GM23338 (cell line): ENCODE measurements around the gene ZCCHC4. TPM values are rescaled to one million over a fixed set of nuclear protein-coding genes. Genes with fewer than 3 reads are reported as not detected.

Experiments used
- ATAC-seq: fragments of 200-7000 bp; cut with Tn5 transposase; 3 replicates; pipeline ENCODE4 v1.9.1; 2020
- DNase-seq: peaks from one replicate; pipeline ENCODE4 v3.0.0-alpha.2; 2015; ENCODE audit warnings: low spot score
- H2AFZ ChIP-seq: fragments of 200-600 bp; sonication (generic); 2 replicates; pipeline ENCODE4 v1.8.0; 2016; ENCODE audit warnings: antibody characterized with exemption, mild to moderate bottlenecking, moderate library complexity
- H3F3A ChIP-seq: fragments of 200-600 bp; sonication (generic); replicated peaks from 2 replicates; pipeline ENCODE4 v1.8.0; 2017; ENCODE audit warnings: antibody characterized with exemption, mixed run types, low read depth
- H3K27ac ChIP-seq: fragments of 200-600 bp; sonication (generic); 2 replicates; pipeline ENCODE4 v1.6.1; 2016; ENCODE audit warnings: low read depth
- H3K27me3 ChIP-seq: fragments of 200-600 bp; sonication (generic); 2 replicates; pipeline ENCODE4 v1.8.0; 2016; ENCODE audit warnings: mild to moderate bottlenecking, mixed run types, moderate library complexity; ENCODE audit not compliant: insufficient read depth
- H3K36me3 ChIP-seq: fragments of 200-600 bp; sonication (generic); 2 replicates; pipeline ENCODE4 v1.8.0; 2016; ENCODE audit warnings: mild to moderate bottlenecking; ENCODE audit not compliant: insufficient read depth
- H3K4me1 ChIP-seq: fragments of 200-600 bp; sonication (generic); 2 replicates; pipeline ENCODE4 v1.8.0; 2016; ENCODE audit warnings: mild to moderate bottlenecking, moderate library complexity; ENCODE audit not compliant: insufficient read depth
- H3K4me2 ChIP-seq: fragments of 200-600 bp; sonication (generic); 2 replicates; pipeline ENCODE4 v1.7.1; 2017; ENCODE audit warnings: mixed run types
- H3K4me3 ChIP-seq: fragments of 200-600 bp; sonication (generic); 2 replicates; pipeline ENCODE4 v1.6.1; 2016; ENCODE audit warnings: mixed run types
- H3K79me2 ChIP-seq: fragments of 200-600 bp; sonication (generic); replicated peaks from 2 replicates; pipeline ENCODE4 v1.8.0; 2017; ENCODE audit warnings: mild to moderate bottlenecking; ENCODE audit not compliant: insufficient read depth
- H3K9me2 ChIP-seq: fragments of 200-600 bp; sonication (generic); 2 replicates; pipeline ENCODE4 v1.8.0; 2017; ENCODE audit not compliant: insufficient read depth
- H4K20me1 ChIP-seq: fragments of 200-600 bp; sonication (generic); replicated peaks from 2 replicates; pipeline ENCODE4 v1.8.0; 2017; ENCODE audit warnings: mild to moderate bottlenecking; ENCODE audit not compliant: insufficient read depth
- H3K27ac Mint-ChIP-seq: 2 replicates; pipeline ENCODE4 v1.8.0; 2020; ENCODE audit warnings: inconsistent platforms, mild to moderate bottlenecking, moderate library complexity, mixed read lengths
- H3K27me3 Mint-ChIP-seq: 3 replicates; pipeline ENCODE4 v1.8.0; 2022; ENCODE audit warnings: low read depth, mild to moderate bottlenecking, moderate library complexity, mixed read lengths, inconsistent platforms; ENCODE audit not compliant: insufficient read depth, poor library complexity
- H3K36me3 Mint-ChIP-seq: 3 replicates; pipeline ENCODE4 v1.8.0; 2021; ENCODE audit warnings: low read depth, mild to moderate bottlenecking, inconsistent platforms, moderate library complexity, mixed read lengths
- H3K4me1 Mint-ChIP-seq: 3 replicates; pipeline ENCODE4 v1.8.0; 2020; ENCODE audit warnings: mild to moderate bottlenecking, inconsistent platforms, mixed read lengths
- H3K4me3 Mint-ChIP-seq: 3 replicates; pipeline ENCODE4 v1.8.0; 2021; ENCODE audit warnings: moderate library complexity, mild to moderate bottlenecking, inconsistent platforms, mixed read lengths
- H3K9me3 Mint-ChIP-seq: 3 replicates; pipeline ENCODE4 v1.8.0; 2020; ENCODE audit warnings: moderate library complexity, mild to moderate bottlenecking, inconsistent platforms, mixed read lengths
- CREB1 ChIP-seq: fragments of 250-450 bp; sonication (Bioruptor Pico); IDR thresholded peaks from 2 replicates; pipeline ENCODE4 v1.5.0; 2020; ENCODE audit warnings: low read depth, mild to moderate bottlenecking, moderate library complexity
- CTCF ChIP-seq, 2 experiments: fragments of 200-600 bp in 1 of 2; sonication (generic) in 1 of 2; conservative IDR thresholded peaks; 2 replicates each; pipeline versions ENCODE4 v1.5.1 to v1.6.1; 2016 to 2017; ENCODE audit warnings: antibody characterized with exemption in 2 of 2, low read depth in 2 of 2, mild to moderate bottlenecking in 2 of 2, moderate library complexity in 1 of 2
- ETS1 ChIP-seq: IDR thresholded peaks from 2 replicates; pipeline ENCODE4 v1.6.1; 2016; ENCODE audit warnings: antibody characterized with exemption
- EZH2 ChIP-seq: fragments of 200-600 bp; sonication (generic); IDR thresholded peaks from one replicate; pipeline ENCODE4 v1.8.0; 2017; ENCODE audit warnings: antibody characterized with exemption, mild to moderate bottlenecking, low read depth; ENCODE audit not compliant: unreplicated experiment
- EZH2phosphoT487 ChIP-seq: fragments of 200-600 bp; sonication (generic); IDR thresholded peaks from one replicate; pipeline ENCODE4 v1.8.1; 2018; ENCODE audit warnings: antibody characterized with exemption; ENCODE audit not compliant: unreplicated experiment
- JUNB ChIP-seq: IDR thresholded peaks from one replicate; pipeline ENCODE4 v1.6.1; 2016; ENCODE audit warnings: antibody characterized with exemption; ENCODE audit not compliant: unreplicated experiment
- NANOG ChIP-seq: IDR thresholded peaks from 2 replicates; pipeline ENCODE4 v1.6.1; 2016; ENCODE audit warnings: antibody characterized with exemption, borderline replicate concordance
- POLR2AphosphoS5 ChIP-seq: IDR thresholded peaks from 2 replicates; pipeline ENCODE4 v1.6.1; 2016; ENCODE audit warnings: antibody characterized with exemption, low read depth
- REST ChIP-seq: IDR thresholded peaks from one replicate; pipeline ENCODE4 v1.6.1; 2018; ENCODE audit warnings: antibody characterized with exemption; ENCODE audit not compliant: unreplicated experiment
- STAT1 ChIP-seq: IDR thresholded peaks from one replicate; pipeline ENCODE4 v1.6.1; 2016; ENCODE audit warnings: antibody characterized with exemption; ENCODE audit not compliant: unreplicated experiment
- ZNF114 ChIP-seq: fragments of 250-450 bp; sonication (Bioruptor Pico); IDR thresholded peaks from 2 replicates; pipeline ENCODE4 v1.5.0; 2020; ENCODE audit warnings: mild to moderate bottlenecking, moderate library complexity
- ZNF331 ChIP-seq: fragments of 250-450 bp; sonication (Bioruptor Pico); IDR thresholded peaks from 2 replicates; pipeline ENCODE4 v1.5.0; 2020; ENCODE audit warnings: low read depth, mild to moderate bottlenecking, moderate library complexity
- ZNF462 ChIP-seq: fragments of 250-450 bp; sonication (Bioruptor Pico); IDR thresholded peaks from 2 replicates; pipeline ENCODE4 v1.5.0; 2020; ENCODE audit warnings: mild to moderate bottlenecking, moderate library complexity
- polyA plus RNA-seq: library from polyadenylated mRNA; unstranded; fragments of >200 nt; fragmentation: Nextera tagmentation; extraction: Ambion mirVana; gene quantifications from 2 replicates; pipeline ENCODE4 v1.2.1, GENCODE V29; 2016
- total RNA-seq: library from RNA; depleted of rRNA; stranded (reverse); fragments of >200 nt; shearing (Covaris generic); gene quantifications from 2 replicates; pipeline ENCODE4 v1.2.3, GENCODE V29; 2014

Gene ZCCHC4
- total and polyA plus RNA-seq, 2 experiments from 2014 or later, result 11.3 to 17.9 TPM

- H3K4me2 ChIP-seq, result no peak overlapping the region
- H2AFZ ChIP-seq, result no peak overlapping the region
Measured at GRCh38 chr4:25330905-25331808, 18.6 kb downstream of the ZCCHC4 start.

More at GRCh38 chr4:25330905-25331808, 18.6 kb downstream of the ZCCHC4 start:
- Histone ChIP-seq H3K79me2 (no peaks in the 10 kb centered on the region), H3K4me1 (no peaks in the 10 kb centered on the region), H4K20me1 (no peaks in the 10 kb centered on the region; the same call in 1 of the 2 replicates), H3K4me3 (no peak overlapping the region), H3K27ac (no peak overlapping the region), H3F3A (no peaks in the 10 kb centered on the region), H3K27me3 (no peaks in the 10 kb centered on the region), H3K9me2 (no peaks in the 10 kb centered on the region), H3K36me3 (no peaks in the 10 kb centered on the region; the same call in 1 of the 2 replicates)
- Mint-ChIP-seq H3K4me1 (no peaks in the 10 kb centered on the region), H3K4me3 (no peak overlapping the region), H3K27ac (no peak overlapping the region), H3K9me3 (no peaks in the 10 kb centered on the region; the same call in 2 of the 3 replicates), H3K27me3 (no peaks in the 10 kb centered on the region), H3K36me3 (no peaks in the 10 kb centered on the region)
- TF ChIP-seq ZNF462 (CRISPR knock-in tag) (no peak), NANOG (no peak), REST (no peak), ZNF331 (CRISPR knock-in tag) (no peak), JUNB (no peak), CTCF (conservative IDR thresholded peaks at IDR 0.05; ENCODE audit: low read depth in 2 of 2) (no peak), STAT1 (no peak), CREB1 (CRISPR knock-in tag) (no peak), ZNF114 (no peak), ETS1 (no peak), EZH2 (no peak), POLR2AphosphoS5 (no peak), EZH2phosphoT487 (no peak)
- no peak for ATAC-seq
- no peak for DNase-seq
